Left forelimb (tissue), 1 donor: Measurements from ENCODE around the gene CILP2.

Experiments
- DNase-seq: peaks from one replicate; pipeline ENCODE4 v3.0.0-alpha.2; 2018; ENCODE audit warnings: low spot score

Gene CILP2

DNA sequence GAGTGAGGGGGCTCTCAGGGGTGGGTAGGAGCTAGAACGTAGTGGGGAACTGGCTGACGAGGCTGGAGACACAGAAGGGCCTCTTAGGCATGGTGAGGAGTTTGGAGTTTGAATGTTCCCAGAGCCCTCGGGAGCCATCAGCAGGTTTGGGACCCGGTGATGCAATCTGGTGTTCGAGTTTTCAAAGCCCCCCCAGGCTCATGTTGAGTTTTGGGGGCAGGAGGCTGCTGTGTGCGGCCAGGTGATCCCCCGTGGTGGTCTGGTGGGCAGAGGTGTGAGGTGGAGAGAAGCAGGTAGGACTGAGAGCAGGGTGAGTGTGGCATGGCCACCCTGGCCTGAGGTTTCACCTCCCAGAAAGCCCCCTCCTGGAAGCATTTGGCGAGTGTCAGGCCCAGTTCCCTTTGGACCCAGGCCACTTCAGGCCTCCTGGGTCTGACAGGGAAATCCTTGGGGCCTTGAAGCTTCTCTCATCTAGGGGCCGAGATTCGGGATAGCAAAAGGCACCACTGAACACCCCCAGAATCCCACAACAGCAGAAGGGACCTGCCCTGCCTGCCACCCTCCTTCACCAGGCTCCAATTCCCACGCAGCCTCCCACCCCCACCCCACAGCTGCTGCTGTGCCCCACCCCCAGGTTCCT is 8.2 kb upstream of the CILP2 start:
- no peak for DNase-seq

DNA sequence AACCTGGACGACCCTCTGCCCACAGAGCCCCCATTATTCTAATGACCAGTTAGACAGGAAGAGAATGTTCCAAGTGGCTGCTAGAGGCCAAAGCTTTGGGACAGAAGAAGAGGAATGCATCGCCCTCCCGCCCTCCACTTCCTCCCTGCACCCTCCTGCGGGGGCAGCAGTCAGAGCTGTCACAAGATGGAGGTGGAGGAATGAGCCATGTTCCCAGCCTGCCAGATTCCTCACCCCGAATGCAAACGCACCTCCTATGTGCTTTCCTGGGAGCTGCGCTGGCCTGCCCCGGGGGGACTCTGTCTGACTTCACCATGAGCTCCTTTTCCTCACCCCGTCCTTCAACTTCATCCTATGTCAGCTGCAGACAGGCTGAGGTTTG is 7.7 kb upstream of the CILP2 start:
- no peak for DNase-seq

DNA sequence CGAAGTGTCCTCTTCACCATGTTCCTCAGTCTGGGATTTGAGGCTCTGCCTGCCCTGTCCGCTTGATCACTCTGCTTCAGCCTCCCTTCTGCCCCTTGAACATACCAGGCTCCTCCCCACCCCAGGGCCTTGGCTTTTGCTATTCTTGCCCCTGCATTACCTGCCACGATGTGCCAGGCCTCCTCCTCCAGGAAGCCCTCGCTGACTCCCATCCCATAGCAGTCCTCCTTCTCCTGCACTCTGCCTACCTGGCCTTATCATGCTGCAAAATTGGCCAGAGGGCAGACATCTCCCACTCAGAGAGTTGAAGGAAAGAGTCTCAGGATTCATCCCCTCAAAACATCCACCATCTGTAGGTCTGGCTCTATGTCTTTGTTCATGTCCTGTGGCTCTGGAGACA is 7.2 kb upstream of the CILP2 start:
- no peak for DNase-seq

DNA sequence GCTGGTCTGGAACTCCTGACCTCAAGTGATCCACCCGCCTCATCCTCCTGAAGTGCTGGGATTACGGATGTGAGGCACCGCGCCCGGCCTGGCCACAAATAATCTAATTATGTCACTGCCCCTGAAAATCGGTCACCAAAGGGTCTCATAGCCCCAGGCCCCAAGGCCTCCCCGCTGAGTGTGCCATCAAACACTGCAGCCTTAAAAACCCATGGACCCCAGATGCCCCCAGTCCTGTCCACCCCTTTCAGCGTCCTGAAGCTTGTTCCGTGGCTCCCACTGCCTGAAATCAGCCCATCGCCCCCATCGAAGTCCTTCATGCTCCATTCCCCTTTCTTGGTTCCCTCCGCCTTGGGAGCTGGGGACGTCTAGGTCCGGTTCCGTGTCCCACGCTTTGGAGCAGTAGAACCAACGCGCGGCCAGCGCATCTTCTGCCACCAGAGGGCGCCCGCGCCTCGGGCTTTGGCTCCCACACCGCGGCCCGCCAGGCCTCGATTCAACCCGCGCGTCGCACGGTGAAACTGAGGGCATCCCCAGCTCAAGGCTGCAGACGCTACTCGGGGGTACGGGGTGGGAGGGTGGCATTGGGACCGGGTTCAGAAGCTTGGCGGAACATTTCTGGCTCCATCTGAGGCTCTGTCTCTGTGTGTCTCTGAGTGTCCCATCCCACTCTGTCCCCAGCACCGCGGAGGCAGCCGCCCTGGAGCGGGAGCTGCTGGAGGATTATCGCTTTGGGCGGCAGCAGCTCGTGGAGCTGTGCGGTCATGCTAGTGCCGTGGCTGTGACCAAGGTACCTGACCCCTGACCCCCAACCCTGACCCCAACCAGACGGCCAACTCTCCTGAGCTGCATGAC is 5.9 kb upstream of the CILP2 start:
- peak; percentile 89 for DNase-seq

DNA sequence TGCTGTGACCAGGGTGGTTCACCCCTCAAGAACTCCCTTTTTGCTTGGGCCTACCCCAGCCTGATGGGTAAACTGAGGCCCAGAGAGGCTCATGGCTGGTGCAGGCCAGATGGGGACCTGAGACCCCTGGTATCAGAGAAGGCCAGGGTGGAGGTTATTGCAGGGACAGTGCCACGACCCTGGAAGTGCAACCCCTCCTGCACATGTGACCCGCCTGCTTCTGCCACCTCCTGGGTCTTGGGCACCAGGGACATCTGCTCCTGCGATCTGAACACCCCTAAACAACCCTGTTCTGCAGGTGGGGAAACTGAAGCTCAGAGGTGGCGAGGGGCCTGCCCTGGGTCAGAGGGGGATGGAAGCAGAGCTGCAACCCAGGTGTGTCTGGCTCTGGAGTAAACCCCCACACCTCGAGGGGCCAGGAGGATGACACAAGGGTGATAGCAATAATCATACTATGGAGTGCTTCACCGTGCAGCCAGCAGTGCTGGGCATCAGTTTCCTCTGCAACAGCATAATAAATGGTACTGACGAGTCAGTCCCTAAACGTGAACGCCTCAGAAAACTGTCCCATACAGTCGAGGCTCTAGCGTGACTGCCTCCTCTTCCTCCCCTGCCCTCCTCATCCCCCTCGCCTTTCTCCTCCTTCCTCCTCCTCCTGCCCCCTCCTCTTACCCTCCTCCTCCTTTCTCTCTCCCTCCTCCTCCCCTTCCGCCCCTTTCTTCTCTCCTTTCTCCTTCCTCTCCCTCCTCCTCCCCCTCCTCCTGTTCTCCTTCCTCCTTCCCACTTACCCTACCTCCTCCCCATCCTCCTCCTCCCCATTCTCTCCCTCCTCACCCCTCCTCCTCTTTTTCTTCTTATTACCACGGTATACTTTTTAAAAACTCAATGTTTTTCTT is 5.0 kb upstream of the CILP2 start:
- DNase-seq, result no peak

DNA sequence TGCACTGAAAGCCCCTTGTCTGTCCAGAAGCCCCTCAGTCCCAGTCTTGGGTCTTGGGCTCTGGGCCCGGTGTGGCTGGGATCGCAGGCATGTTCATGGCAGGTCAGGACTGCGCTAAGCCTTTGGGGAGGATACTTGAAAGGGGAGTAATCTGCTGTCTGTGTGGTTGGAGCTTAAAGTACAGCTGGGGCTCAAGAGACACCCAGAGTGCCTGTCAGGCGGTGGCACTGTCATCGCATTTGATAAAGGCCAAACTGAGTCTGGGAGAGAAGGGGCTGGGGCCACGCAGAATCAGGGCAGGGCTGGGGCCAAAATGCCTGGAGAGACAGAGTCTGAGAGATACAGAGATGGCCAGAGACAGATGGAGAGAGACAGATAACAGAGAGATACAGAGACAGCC is 4.2 kb upstream of the CILP2 start:
- DNase-seq, result no peak

DNA sequence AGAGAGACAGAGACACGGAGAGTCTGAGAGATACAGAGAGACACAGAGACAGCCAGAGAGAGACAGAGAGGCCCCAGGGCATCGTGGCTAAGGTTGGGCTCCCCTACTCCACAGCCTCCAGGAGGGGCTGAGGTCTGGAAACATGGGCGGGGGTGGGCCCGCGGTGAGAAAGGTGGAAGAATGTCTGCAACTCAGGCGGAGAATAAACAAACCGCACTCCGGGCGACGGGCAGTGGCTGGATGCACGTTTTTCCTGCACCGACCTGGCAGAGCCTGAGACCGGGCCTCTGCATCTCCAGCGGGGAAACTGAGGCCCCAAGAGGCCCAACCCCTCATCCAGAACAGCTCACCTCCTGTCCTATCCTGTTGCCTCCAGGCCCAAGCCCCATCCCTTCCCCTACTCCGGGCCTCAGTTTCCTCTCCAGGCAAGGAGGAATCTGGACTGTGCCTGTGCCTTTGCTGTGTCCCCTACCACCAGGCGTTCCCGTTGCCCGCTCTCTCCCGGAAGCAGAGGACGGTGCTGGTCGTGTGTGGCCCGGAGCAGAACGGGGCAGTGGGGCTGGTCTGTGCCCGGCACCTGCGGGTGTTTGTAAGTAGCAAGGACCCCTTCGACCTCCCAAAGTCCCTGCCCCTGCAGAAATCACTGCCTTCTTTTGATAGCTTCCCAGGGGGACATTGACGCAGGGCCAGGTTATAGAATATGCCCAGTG is 3.4 kb upstream of the CILP2 start:
- no peak for DNase-seq

DNA sequence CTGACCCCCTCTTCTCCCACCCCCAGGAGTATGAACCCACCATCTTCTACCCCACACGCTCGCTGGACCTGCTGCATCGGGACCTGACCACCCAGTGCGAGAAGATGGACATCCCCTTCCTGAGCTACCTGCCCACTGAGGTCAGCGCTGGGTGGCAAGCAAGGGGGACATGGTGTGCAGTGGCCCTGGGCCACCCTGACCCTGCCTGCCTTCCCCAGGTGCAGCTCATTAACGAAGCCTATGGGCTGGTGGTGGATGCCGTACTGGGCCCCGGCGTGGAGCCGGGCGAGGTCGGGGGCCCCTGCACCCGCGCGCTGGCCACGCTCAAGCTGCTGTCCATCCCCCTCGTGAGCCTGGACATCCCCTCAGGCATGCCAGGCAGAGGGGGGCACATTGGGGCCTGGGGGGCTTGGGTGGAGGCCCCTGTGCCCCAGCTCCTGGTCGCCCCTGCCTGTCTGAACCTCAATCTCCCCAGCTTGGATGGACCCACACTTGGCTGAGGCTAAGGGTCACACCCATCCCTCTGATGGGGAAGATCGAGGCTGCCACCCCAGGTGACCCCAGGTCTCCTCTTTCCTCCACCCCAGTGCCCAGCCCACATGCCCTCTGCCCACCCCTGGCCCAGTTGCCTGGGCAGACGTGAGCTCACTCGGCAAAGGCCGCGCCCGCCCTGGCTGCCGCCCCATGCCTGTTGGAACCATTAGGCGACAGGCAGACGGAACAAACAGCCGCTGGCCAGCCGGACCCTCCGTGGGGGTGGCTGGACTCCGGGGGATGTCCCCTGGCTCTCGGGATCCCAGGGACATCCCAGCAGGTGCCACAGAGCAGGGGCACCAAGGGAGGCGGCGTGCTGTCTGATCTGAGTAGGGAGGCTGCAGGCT is 2.5 kb upstream of the CILP2 start:
- DNase-seq, result no peak

DNA sequence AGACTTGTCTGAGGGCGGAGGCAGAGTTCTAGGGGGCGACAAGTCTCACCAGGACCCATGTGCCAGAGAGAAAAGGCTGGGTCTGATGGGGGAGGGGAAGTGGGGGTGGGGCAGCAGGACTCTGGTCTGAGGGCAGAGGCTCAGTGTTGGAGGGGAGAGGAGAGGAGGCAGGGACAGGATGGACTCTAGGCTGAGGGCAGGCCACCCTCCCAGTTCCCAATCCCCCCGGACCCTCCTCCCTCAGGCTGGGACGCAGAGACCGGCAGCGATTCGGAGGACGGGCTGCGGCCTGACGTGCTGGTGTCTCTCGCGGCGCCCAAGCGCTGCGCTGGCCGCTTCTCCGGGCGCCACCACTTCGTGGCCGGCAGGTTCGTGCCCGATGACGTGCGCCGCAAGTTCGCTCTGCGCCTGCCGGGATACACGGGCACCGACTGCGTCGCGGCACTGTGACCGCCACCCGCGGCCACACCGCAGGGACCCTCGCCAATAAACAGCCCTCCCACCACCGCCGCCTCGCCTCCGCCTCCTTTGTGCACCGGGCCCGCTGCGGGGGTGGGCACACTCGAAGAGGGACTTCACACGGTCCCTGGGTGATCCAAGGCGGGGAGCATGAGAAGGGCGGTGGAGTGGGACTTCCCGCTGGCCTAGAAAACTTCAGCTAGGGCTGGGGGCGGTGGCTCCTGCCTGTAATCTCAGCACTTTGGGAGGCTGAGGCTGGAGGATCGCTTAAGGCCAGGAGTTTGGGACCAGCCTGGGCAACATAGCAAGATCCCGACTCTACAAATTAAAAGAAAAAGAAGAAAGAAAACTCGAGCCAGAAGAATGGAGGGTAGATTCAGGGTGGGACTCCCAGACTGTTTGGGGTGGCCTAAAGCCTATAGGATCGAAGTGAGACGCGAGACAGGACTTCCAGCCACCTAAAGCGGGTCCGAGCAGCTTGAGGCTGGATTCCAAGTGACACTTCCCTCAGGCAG is 703 bp upstream of the CILP2 start:
- no peak for DNase-seq

DNA sequence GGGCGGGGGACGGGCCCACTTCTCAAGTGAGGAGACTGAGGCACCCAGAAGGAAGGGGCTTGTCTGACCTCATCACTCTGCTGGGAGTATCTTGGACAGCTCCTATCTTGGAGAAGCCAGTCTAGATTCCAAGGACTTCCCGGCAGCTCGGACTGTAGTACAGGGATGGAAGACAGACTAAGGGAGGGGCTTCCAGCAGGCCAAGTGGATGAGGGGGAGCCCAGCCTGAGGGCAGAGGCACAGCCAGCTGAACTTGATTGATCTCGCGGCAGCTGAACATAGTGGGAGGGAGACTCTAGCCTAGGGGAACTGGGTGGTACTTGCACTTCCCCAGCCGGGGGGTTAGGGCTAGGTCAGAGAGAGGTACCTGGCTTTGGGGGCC is 711 bp downstream of the CILP2 start:
- no peak for DNase-seq

DNA sequence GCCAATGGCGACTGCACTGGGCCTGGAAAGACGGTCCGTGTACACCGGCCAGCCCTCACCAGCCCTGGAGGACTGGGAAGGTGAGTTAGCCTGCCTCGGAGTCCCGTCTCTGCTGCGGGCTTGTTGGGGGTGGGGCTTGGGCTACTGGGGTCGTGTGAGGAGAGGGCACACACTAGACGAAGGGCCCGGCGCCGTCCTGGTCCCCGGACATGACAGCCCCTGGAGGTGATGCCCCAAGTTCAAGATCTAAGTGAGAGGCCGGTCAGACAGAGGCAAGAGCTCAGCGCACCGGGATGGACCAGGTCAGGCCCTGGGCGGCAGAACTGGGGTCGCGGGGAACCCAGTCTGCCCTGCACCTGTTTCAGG is 1.6 kb downstream of the CILP2 start:
- DNase-seq, result no peak

DNA sequence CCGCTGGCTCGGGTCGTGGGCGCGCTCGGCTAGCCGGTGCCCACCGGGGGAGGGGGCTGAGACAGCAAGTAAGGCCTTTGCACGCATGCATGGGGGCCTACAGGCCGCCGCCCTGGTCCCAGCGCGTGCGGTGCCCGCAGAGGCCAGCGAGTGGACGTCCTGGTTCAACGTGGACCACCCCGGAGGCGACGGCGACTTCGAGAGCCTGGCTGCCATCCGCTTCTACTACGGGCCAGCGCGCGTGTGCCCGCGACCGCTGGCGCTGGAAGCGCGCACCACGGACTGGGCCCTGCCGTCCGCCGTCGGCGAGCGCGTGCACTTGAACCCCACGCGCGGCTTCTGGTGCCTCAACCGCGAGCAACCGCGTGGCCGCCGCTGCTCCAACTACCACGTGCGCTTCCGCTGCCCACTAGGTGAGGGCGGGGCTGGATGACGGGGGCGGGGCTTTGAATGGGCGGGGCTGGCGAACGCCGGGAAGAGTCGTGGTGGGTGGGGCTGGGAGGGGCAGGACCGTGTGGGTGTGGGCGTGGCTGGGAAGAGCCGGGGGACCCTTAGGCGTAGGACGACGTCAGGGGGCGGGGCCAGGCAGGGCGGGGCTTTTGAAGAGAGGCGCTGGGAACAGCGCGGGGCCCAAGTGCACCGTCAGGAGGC is 2.1 kb downstream of the CILP2 start:
- no peak for DNase-seq

DNA sequence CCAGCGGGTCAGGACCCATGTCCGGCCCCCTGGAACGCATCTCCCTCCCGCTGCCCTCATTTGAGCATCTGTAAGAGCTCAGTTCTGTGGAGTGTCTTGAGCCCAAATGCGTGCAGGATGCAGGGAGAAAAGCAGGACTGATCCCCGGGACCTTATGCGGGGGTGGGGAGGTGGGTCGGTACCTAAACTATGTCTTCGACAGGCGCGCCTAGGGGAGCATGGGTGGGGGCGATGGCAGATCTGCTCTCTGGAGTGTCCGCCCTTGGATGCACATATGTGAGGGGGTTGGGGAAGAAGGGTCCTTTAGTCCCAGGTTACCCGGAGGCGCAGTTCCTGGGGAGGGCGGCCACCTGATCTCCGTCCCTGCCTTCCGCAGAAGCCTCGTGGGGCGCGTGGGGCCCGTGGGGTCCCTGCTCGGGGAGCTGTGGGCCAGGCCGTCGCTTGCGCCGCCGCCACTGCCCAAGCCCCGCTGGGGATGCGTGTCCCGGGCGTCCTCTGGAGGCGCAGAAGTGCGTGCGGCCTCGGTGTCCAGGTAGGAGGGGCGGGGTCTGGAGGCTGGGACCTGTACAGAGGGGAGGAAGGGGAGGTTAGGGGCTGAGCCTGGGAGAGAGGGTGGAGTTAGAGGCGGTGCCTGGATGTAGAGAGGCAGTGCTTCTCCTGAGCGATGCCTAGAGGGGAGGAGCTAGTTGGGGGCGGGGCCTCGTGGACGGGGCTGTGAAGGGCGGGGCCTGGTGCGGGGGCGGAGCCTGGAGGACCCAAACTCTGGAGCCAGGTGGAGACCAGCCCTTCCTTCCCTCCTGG is 2.9 kb downstream of the CILP2 start:
- no peak for DNase-seq

DNA sequence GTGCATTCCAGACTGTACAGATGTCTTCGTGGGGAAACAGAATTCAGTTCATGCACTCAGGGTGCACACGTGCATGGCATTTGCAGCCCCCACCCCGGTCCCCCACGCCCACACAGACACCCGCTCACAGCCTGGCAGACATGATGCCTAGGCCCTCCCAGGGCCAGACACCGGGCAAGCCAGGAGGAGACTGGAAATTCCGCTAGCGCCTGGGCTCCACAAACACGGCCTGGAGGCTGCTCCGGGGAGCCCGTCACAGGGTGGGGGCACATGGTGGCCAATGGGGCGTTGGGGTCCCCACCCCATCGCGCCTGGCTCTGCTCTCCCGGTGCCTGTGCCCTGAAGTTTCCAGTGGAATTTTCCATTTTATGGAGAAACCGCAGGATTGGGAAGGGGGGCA is 3.6 kb downstream of the CILP2 start:
- no peak for DNase-seq

DNA sequence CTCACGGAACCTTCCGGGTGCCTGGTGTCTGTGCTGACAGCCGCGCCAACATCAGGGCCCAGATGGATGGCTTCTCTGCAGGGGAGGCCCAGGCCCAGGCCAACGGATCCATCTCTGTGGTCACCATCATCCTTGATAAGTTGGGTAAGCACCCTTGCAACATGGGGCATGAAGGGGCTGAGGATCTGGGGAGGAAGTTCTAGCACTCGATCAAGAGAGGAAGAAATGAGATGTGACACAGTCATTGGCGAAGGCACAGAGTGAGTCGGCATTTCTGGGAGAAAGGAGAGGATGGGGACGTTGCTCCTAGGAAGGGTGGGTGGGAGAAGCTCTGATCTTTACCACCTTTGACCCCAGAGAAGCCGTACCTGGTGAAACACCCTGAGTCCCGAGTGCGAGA is 4.4 kb downstream of the CILP2 start:
- no peak for DNase-seq

DNA sequence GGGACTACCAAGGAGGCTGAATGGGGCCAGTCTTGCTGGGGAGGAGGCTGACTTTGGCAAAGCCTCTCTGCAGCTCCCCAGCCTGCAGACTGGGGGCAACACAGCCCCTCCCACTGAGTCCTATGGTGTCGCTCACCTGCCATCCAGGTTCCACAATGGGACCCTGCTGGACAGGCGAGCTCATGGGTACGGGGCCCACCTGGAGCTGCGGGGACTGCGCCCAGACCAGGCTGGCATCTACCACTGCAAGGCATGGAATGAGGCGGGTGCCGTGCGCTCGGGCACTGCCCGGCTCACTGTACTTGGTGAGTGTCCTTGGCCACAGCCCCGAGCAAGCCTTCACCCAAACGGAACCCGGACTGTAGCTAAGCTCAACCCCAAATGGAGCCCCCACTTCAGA is 5.0 kb downstream of the CILP2 start:
- no peak for DNase-seq

DNA sequence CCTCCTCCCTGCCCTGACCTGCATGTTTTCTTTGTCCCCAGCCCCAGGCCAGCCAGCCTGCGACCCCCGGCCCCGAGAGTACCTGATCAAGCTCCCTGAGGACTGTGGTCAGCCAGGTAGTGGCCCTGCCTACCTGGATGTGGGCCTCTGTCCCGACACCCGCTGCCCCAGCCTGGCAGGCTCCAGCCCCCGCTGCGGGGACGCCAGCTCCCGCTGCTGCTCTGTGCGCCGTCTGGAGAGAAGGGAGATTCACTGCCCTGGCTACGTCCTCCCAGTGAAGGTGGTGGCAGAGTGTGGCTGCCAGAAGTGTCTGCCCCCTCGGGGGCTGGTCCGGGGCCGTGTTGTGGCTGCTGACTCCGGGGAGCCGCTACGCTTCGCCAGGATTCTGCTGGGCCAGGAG is 5.6 kb downstream of the CILP2 start:
- no peak for DNase-seq

DNA sequence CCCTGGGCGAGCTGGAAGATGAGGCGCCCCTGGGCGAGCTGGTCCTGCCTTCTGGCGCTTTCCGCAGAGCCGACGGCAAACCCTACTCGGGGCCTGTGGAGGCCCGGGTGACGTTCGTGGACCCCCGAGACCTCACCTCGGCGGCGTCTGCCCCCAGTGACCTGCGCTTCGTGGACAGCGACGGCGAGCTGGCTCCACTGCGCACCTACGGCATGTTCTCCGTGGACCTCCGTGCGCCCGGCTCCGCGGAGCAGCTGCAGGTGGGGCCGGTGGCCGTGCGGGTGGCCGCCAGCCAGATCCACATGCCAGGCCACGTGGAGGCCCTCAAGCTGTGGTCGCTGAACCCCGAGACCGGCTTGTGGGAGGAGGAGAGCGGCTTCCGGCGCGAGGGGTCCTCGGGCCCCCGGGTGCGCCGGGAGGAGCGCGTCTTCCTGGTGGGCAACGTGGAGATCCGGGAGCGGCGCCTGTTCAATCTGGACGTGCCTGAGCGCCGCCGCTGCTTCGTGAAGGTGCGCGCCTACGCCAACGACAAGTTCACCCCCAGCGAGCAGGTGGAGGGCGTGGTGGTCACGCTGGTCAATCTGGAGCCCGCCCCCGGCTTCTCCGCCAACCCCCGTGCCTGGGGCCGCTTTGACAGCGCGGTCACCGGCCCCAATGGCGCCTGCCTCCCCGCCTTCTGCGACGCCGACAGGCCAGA is 6.3 kb downstream of the CILP2 start:
- DNase-seq, result no peak
